Epithelial cell of prostate (primary cell): ENCODE data around the gene RPL26.
"Not testable (repeated sequence)": the region's sequence is repeated elsewhere in the genome, so short reads cannot be mapped to it uniquely, and the experiment has no call there.

Experiments used
- DNase-seq: peaks from one replicate; pipeline ENCODE4 v3.0.0-alpha.2; 2011; ENCODE audit warnings: low read depth, low spot score
- H3K27ac ChIP-seq: fragments of 450-650 bp; 2 replicates; pipeline ENCODE4 v1.5.1; 2017; ENCODE audit warnings: mild to moderate bottlenecking

Gene RPL26

GRCh38 chr17:8398980-8399379, 16.0 kb upstream of the RPL26 start:
- H3K27ac ChIP-seq = no peak overlapping the region

DNA sequence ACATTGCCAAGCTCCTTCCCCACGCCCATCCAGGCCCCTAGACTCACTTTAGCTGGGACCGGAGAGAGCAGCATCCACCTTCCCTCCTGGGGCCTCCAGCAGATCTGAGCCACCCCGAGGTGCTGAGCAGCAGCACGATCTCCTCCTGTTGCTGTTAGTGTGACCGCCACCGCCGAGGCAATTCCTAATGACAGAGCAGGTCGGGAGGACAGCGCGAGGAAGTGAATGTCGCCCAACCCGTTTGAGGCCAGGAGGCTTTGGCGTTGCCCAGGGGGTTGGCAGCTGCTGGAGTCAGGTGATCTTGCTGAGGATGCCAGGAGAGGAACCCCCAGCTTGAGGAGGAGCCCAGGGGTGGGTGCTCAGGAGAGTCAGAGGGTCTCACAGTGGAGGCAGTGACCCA, 14.6 kb upstream of the RPL26 start, which contains the start of gene RNF222:
RNF222 (minus strand) TSS at position 192 of the 400 bp plus-strand sequence. CDS start 4,366 bp downstream, outside the sequence.
- no peak for DNase-seq
- H3K27ac ChIP-seq = peak within 1 kb of the TSS; percentile 9

More at GRCh38 chr17:8398980-8399379, 16.0 kb upstream of the RPL26 start:
- DNase-seq = no peak

DNA sequence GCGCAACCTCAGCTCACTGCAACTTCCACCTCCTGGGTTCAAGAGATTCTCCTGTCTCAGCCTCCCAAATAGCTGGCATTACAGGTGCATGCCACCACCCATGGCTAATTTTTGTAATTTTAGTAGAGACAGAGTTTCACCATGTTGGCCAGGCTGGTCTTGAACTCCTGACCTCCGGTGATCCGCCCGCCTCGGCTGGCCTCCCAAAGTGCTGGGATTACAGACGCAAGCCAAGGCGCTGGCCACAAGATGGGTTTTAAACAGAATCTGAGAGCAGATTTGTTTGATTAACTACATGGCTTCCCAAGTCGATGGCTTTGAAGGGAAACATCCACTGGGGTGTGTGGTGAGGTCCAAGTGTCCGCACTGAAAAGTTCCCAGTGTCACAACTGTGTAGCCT, 11.5 kb upstream of the RPL26 start:
- H3K27ac ChIP-seq = peak overlapping the region; percentile 95
- not testable (repeated sequence) for DNase-seq

- no peak for DNase-seq
- H3K27ac ChIP-seq = peak overlapping the region; percentile 95
Measured at GRCh38 chr17:8393470-8394231, 10.7 kb upstream of the RPL26 start.

DNA sequence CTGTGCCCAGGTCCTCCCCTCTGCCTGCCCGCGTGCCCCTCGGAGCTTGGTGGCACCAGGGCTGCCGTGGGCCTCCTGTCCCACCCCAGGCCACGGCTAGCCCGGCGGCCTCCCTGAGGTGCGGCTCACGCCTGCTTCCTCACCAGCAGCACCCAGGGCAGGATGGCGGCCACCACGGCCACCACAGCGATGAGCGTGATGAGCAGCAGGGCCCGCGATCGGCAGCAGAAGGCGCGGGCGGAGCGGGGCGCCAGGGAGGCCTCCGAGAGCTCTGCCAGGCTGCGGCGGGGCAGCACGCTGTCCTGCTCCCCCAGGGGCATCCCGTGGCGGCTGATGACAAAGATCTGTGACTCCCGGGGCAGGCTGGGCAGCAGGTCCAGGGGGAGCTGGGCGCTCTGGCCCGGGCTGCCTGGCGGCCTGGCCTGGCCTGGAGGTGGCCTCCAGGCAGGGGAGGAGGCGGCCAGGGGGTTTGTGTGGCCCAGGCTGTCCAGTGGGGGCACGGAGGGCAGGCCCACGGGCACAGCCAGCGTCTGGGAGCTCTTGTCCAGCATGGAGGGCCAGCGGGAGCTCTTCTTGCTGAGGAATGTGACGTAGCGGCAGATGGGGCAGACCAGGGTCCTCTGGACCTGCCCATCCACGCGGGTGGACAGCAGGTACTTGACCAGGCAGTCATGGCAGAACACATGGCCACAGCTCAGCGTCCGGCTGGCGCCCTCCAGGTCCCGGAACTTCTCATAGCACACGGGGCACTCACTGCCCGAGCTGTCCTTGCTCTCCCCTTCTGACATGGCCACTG, 9.9 kb upstream of the RPL26 start:
- H3K27ac ChIP-seq = peak overlapping the region; percentile 95
- no peak for DNase-seq

- peak overlapping the region; percentile 95 for H3K27ac ChIP-seq
Measured at GRCh38 chr17:8392274-8392673, 9.3 kb upstream of the RPL26 start.

DNA sequence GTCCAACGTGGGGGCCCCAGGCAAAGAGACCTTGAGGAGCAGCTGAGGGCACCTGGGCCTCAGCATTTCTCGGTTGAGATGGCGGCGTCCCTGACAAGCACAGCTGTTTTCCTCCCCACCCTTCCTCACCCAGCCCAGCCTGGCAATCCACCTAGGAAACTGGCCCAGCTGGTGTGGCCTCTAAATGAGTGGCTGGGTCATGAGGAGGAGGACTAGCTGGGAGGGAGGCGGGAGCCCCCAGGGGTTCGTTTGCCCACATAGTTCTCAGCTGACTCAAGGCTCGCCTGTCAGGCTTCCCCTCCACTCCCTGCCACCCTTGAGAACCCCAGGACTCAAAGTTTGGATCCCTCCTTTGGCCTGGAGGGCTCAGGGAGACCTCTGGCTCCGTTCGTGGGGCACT, 8.7 kb upstream of the RPL26 start:
- no peak for DNase-seq
- H3K27ac ChIP-seq = peak overlapping the region; percentile 95

More at GRCh38 chr17:8392274-8392673, 9.3 kb upstream of the RPL26 start:
- no peak for DNase-seq

DNA sequence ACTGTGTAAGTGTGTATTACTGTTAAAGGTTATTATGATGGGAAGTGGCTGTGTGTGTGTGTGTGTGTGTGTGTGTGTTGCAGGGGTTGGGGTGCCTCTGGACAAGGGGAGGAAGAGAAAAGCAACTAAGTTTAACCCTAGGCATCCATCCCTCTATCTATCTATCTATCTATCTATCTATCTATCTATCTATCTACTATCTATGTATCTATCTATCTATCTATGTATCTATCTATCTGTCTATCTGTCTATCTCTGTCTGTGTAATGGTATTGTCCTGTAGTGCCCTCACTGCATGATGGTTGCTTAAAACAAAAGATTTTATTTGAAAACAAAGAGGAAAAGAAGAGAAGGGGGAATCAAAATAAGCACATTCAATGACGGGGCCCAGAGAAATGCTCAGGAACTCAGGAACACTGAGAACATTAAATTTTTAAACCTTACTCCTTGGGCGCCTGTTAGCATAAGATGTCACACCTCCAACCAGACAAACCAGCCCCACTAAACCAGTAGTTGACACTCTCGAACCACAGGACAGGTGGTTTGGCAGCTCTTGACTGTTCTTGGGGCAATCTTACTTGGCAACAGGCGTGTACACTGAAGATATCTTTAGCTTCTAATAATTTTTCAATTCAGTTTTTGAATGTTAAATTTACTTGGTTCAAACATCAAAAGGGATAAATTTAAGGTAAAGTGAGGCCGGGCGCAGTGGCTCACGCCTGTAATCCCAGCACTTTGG, 5.1 kb upstream of the RPL26 start:
- no peak overlapping the region for H3K27ac ChIP-seq
- DNase-seq = no peak

GRCh38 chr17:8386841-8387240, 3.8 kb upstream of the RPL26 start:
- no peak for DNase-seq
- H3K27ac ChIP-seq = no peak overlapping the region

DNA sequence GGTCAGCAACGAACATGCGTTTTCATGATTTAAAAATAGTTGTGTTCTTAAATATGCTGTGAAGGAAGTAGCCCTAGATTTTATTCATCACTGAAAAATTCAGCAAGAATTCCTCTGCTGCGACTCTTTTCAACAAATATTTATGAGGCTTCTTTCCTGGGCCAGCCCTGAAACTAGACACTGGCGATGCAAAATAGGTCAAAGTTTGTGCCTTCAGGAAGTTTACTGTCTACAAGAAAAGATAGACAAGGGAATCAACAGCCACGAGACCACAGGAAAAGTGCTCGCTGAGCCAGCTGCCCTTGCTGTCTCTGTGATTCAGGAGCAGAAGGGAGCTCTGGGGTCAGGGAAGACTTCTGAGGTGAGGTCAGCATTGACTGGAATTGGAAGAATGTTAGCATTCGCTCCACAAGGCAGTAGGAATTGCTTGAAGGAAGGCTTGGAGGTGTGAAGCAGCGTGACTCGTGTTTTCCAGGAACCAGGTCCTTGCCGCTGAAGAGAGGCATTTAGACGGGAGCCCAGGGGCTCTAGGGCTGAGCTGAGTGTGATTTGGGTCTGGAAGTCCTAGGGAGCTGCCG, 1.9 kb upstream of the RPL26 start:
- DNase-seq = no peak
- H3K27ac ChIP-seq = peak overlapping the region; percentile 92

GRCh38 chr17:8382880-8383142, 182 bp downstream of the RPL26 start:
- DNase-seq = no peak
- H3K27ac ChIP-seq = peak overlapping the region; percentile 92

GRCh38 chr17:8382052-8382879, 727 bp downstream of the RPL26 start:
- DNase-seq = no peak
- H3K27ac ChIP-seq = peak overlapping the region; percentile 92

- peak overlapping the region; percentile 92 for H3K27ac ChIP-seq
- no peak for DNase-seq
Measured at GRCh38 chr17:8380049-8380448, 2.9 kb downstream of the RPL26 start.

- H3K27ac ChIP-seq = peak overlapping the region; percentile 92
- DNase-seq = not testable (repeated sequence)
Measured at GRCh38 chr17:8378117-8378516, 4.9 kb downstream of the RPL26 start.

DNA sequence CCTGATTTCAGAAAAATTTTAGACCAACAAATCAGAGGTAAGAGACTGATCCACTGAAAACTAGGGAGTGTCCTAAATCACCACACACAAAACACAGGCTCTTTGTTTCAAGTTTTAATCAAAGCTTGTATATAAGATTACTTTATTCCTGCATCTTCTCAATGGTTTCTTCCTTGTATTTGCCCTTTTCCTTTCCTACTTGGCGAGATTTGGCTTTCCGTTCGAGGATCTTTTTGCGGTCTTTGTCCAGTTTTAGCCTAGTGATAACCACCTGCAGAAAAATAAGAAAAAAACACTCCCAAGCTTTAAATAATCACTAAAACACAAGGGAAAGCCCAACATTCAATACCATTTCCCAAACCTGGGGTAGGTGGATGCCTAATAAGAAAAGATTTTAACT, 5.6 kb downstream of the RPL26 start:
- DNase-seq = no peak
- H3K27ac ChIP-seq = peak overlapping the region; percentile 92

DNA sequence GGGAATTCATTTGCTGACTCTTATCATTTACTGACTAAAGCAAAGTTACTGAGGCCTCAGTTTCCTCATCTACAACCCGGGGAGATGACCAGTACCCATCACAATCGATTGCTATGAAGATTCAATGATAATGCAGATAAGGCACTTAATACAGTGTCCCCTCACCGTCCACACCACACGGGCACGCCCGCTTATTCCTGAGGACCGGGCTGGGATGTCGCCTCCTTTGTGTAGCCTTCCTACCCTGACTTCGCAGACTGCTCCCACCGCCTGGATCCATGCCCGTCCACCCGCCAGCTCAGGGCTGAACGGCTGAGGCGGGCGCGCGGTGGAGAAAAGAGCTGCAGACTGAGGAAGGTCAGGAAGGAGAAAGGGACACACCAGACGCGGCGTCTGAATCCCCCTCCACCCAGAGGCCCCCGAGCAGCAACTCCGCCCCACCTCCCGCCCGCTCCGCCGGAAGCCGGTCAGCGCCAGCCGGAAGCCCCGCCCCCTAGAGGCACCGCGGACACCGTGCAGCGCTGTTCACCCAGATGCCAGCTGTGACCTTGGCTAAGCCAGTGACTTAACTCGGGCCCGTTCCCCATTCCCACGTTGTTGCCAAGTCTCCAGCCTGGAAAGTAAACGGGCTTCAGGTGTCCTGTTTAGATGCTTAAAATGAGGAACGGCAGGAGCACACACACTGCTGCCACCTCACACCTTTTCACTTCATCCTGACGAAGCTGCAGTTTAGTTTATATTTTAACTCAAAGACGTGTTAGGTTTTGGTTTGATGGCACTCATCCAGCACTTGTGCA, 6.5 kb downstream of the RPL26 start, which contains the start of gene KRABD2:
KRABD2 (minus strand) TSS at position 434 of the 797 bp plus-strand sequence.
- DNase-seq = no peak
- peak within 1 kb of the TSS; percentile 92 for H3K27ac ChIP-seq

DNA sequence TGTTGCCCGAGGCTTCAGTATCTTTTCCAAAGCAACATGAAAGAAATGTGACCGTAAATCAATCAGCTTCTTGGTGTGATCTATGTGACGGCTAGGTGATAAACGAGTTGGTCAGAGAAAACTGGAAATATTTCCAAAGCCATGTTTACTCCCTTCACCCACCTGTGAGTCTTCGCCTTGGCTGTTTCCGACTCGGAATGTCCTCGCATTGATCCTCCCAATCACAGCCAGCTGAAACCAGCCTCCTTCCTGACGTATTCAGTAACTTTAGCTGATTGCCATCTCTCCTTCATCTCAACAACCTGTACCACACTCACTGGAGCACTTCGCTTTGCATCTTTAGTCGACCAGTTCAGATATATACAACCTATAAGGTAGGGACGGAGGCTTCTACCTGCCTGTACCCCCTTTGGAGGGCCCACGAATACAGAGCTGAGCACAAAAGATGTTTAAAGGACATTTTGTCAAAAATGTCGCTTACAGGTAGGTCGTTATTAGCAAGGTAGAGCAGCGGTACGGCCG, 7.2 kb downstream of the RPL26 start:
- no peak for DNase-seq
- peak overlapping the region; percentile 92 for H3K27ac ChIP-seq

- DNase-seq, H3K27ac ChIP-seq: not testable (repeated sequence)
Measured at GRCh38 chr17:8373856-8374255, 9.1 kb downstream of the RPL26 start.
